HG03342 (cell line): Measurements from ENCODE around the gene GNAI2.
"Not testable (repeated sequence)": the region's sequence is repeated elsewhere in the genome, so short reads cannot be mapped to it uniquely, and the experiment has no call there.

Experiments
- ATAC-seq: cut with Tn5 transposase; IDR thresholded peaks from one replicate; pipeline ENCODE4 v1.9.1; 2021; ENCODE audit warnings: mild to moderate bottlenecking, moderate library complexity; ENCODE audit not compliant: unreplicated experiment

GNAI2 gene

GRCh38 chr3:50275141-50275995 is 39.4 kb downstream of the GNAI2 start:
- no peak for ATAC-seq

GRCh38 chr3:50275996-50276761 is 40.2 kb downstream of the GNAI2 start:
- no peak for ATAC-seq

GRCh38 chr3:50276762-50277101 is 40.7 kb downstream of the GNAI2 start:
- no peak for ATAC-seq

GRCh38 chr3:50278123-50278879 is 42.3 kb downstream of the GNAI2 start:
- no peak for ATAC-seq

- no peak for ATAC-seq
Measured at GRCh38 chr3:50278880-50279224, 42.8 kb downstream of the GNAI2 start, which contains the start of gene LSMEM2. TSS of gene LSMEM2 (plus strand) at chr3:50279087. CDS start at chr3:50279114, 27 bp downstream.

GRCh38 chr3:50279255-50280016 is 43.4 kb downstream of the GNAI2 start:
- ATAC-seq, result no peak

GRCh38 chr3:50284121-50284520 is 48.1 kb downstream of the GNAI2 start:
- ATAC-seq, result not testable (repeated sequence)

- no peak for ATAC-seq
Measured at GRCh38 chr3:50286322-50287227, 50.6 kb downstream of the GNAI2 start.

- ATAC-seq, result no peak
Measured at GRCh38 chr3:50287262-50287661, 51.3 kb downstream of the GNAI2 start.

- ATAC-seq, result no peak
Measured at GRCh38 chr3:50288387-50289007, 52.5 kb downstream of the GNAI2 start.

GRCh38 chr3:50289130-50289529 is 53.1 kb downstream of the GNAI2 start:
- no peak for ATAC-seq

- no peak for ATAC-seq
Measured at GRCh38 chr3:50290161-50290641, 54.2 kb downstream of the GNAI2 start.

GRCh38 chr3:50292159-50293078 is 56.4 kb downstream of the GNAI2 start, which contains the start of gene IFRD2:
TSS of gene IFRD2 (minus strand) at chr3:50292429. CDS start at chr3:50292274, 155 bp downstream.
- peak; percentile 96 for ATAC-seq

GRCh38 chr3:50293079-50293801 is 57.2 kb downstream of the GNAI2 start:
- no peak for ATAC-seq

GRCh38 chr3:50294089-50294488 is 58.1 kb downstream of the GNAI2 start:
- no peak for ATAC-seq

- ATAC-seq, result no peak
Measured at GRCh38 chr3:50294492-50295403, 58.7 kb downstream of the GNAI2 start.
